GM19025 (cell line): ENCODE results near the gene TMEM14A.
A peak's percentile ranks its signal among the peaks of the same experiment; 100 is the strongest.
"Not testable (repeated sequence)": the region's sequence is repeated elsewhere in the genome, so short reads cannot be mapped to it uniquely, and the experiment has no call there.

Experiments
- ATAC-seq: cut with Tn5 transposase; IDR thresholded peaks from one replicate; pipeline ENCODE4 v1.9.1; 2021; ENCODE audit warnings: mild to moderate bottlenecking, low read depth, moderate library complexity; ENCODE audit not compliant: unreplicated experiment

Gene TMEM14A

GRCh38 chr6:52693773-52694172 is 22.9 kb downstream of the TMEM14A start:
- ATAC-seq, result no peak

DNA sequence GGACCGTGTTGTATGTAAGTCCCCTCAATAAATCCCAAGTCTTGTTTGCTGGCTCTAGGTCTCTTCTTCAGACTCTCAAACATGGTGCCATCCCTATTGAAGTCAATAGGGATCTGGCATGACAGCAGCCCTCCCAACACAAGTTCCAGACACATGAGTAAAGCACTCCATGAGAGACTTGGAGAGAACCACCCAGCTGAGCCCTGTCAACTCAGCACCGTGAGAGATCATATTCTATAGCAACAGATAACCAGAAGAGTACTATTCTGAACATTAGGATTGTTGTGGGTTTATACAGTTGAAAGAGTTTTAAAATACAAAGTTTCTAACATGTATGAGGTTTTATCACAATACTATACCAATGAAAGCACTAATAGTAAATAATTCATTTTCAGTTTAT is 23.5 kb downstream of the TMEM14A start:
- no peak for ATAC-seq

GRCh38 chr6:52696418-52696817 is 25.5 kb downstream of the TMEM14A start:
- ATAC-seq, result no peak

DNA sequence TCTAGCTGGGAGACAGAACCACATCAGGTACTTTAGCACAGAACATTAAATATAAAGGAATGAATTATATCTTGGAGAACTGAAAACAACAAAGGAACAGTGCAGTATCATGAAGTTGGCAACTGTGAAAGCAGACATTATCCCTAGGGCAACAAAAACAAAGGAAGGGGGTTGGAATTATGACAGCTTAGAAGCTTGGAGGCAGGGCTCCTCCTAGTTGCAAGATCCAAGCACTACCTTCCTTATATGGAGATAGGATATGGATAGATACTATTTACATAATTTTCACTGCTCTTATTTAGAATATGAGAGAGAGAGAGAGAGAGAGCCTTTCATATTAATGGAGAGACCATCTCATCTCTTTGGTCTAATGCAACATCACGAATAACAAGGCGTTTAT is 27.0 kb downstream of the TMEM14A start:
- no peak for ATAC-seq

DNA sequence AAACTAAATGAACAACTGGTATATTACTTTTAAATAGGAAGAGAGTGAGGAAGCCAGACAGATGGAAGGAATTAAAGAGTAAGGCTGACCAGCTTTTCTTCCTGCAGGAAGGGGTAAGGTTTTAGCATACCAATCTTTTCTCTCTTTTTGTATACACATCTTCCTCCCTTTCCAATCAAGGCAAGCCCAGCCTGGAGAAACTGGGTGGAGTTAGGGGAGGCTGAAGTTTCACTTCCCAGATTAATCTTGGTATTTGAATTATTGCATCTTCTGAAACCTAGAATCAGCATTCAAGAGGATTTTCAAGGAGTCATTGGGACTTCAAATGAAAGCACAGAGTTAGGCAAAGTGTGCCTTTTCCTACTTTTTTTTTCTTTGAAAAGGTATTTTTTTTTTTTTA is 33.1 kb downstream of the TMEM14A start:
- ATAC-seq, result no peak

GRCh38 chr6:52704781-52705502 is 34.0 kb downstream of the TMEM14A start:
- ATAC-seq, result not testable (repeated sequence)

DNA sequence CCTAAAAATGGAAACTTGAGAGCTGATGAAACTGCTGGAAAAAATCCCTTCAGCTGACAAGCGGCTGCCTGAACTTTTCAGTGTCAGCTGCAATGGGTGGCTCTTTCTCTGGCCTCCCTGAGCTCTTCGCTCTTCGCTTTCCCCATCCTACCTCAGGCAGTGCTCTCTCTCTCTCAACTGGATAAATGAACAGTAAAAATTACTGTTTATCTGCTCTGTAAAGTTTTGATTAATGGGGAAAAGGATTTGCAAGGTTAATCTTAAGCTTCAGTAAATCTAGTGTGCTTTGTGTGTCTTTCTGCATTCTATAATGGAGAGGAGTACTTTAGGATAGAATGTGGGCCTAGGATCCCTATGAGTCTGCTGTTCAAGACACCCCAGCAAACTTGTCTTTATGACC is 35.1 kb downstream of the TMEM14A start:
- no peak for ATAC-seq

- no peak for ATAC-seq
Observed at GRCh38 chr6:52707963-52708680, 37.2 kb downstream of the TMEM14A start.

DNA sequence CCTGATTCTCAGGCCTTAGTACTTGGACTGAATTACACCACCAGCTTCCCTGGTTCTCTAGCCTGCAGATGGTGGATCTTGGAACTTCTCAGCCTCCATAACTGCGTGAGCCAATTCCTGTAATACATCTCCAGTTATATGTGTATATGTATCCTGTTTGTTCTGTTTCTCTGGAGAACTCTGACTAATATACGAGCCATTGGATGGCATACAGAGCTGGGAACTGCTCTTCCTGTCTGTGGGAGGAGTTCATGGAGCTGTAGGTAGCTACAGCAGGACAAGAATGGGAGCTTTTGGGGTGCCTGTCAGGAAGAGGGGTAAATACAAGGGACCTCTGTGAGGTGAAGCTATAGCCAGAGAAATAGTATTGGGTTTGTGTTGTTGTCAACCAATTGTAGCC is 41.2 kb downstream of the TMEM14A start:
- no peak for ATAC-seq

DNA sequence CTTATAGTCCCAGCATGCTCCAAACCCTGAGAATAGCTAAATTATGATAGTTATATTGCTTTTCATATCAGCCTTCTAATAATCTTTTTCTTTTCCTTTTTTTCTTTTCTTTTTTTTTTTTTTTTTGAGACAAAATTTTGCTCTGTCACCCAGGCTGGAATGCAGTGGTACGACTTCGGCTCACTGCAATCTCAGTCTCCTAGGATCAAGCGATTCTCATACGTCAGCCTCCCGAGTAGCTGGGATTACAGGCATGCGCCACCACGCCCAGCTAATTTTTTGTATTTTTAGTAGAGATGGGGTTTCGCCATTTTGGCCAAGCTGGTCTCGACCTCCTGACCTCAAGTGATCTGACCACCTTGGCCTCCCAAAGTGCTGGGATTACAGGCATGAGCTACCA is 43.8 kb downstream of the TMEM14A start:
- not testable (repeated sequence) for ATAC-seq

- no peak for ATAC-seq
Observed at GRCh38 chr6:52718550-52718949, 47.6 kb downstream of the TMEM14A start.

- no peak for ATAC-seq
Observed at GRCh38 chr6:52720321-52720720, 49.4 kb downstream of the TMEM14A start.

GRCh38 chr6:52724042-52724405 is 53.1 kb downstream of the TMEM14A start:
- no peak for ATAC-seq

DNA sequence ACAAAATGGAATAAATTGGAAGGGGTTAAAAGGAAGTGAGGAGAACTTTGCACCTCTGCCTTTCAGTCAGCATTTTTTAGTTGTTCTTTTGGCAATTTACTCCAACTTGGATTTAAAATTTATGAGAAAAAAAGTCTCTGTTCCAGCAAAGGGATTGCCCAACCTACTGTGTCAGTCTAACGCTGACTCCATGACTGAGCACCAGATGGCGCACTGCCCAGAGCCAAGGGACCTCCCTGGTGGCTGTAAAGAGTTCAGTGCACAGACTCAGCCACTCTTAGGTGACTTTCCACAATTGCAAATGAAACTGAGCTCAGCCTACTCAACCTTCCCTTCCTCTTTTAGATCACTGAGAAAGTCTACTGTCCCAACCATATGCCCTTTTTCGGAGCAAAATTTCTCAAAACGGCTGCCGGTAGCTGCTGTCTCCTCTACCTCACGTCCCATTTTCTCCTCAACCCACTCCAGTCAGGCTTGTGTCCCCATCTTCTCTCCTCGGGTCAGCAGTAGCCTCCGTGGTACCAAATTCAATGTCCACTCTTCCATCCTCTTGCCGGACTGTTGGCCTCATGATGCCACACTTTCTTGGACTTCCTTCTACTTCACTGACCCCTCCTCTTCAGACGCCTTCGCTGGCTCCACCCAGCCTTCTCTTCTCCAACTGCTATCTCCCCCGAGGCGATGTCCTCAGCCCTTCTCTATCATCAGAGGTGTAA is 53.7 kb downstream of the TMEM14A start:
- ATAC-seq, result peak; percentile 98

- no peak for ATAC-seq
Observed at GRCh38 chr6:52725143-52725534, 54.2 kb downstream of the TMEM14A start.

DNA sequence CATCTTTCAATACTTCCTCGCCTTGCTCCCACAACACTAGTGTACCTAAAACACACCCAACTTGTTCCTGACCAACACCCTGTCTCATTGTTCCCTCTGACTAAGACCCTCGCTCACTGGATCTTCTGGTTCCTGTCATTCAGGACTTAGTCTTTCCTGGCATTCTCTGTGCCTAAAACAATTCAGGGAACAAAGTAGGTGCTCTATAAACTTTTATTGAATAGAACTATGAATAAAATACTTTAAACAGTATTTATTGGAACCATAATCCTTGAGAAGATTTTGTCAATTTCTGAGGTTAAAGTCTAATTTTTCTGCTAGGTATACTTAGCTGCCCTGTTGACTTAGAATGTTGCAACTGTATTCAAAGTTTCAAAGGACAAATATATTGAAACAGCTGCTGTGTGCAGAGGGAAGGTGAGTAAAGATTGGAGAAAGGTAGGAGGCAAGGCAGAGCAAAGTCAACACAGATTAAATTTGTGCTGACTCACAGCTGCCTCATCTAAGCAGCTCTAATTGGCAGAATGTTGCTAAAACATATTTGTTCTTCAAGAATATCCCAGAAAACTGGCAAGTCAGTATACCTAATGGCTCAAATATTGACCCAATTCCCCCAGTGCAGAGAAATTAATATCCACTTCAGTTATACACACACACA is 54.8 kb downstream of the TMEM14A start:
- ATAC-seq, result no peak

DNA sequence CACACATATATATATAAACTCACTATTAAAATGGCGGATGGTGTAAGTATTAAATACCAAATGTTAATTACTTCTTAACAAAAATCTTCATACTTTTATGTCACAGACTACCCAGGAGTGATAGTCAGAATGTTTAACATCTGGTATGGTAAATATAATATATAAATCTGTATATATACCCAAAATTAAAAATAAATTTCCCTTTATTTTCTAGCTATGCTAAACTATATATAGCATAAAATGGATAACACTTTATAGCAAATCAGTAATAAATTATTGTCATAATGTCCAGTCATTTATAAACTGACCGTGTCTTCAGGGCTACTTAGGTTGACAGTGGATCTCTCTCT is 55.3 kb downstream of the TMEM14A start:
- no peak for ATAC-seq

- ATAC-seq, result no peak
Observed at GRCh38 chr6:52726741-52727535, 56.0 kb downstream of the TMEM14A start.

- no peak for ATAC-seq
Observed at GRCh38 chr6:52727908-52728307, 57.0 kb downstream of the TMEM14A start.

DNA sequence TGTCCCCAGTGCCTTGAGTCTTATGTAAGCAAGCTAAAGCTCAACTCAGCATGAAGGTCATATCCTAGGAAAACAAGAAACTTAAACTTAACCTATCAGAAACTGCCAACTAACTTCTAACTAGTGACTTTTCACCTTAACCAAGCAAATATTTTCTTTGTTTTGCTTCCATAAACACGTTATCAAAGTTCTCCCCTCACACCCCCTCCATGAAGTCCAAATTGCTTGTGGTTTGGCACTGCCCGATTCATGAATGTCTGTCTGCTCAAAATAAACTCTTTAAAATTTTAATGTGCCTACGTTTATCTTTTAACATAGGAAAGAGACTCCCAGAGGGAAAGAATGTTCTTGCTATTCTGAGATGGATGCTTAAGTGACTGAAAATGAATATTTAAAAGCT is 57.5 kb downstream of the TMEM14A start:
- no peak for ATAC-seq
